Colonic mucosa (tissue), 4 donors: ENCODE measurements around the gene COL13A1. TPM values are rescaled to one million over a fixed set of nuclear protein-coding genes. Genes with fewer than 3 reads are reported as not detected.

Source experiments
- DNase-seq: peaks from one replicate; pipeline ENCODE4 v3.0.0-alpha.2; 2020
- H3K27ac ChIP-seq: fragments of 200-600 bp; one replicate; pipeline ENCODE4 v1.8.0; 2021
- H3K27me3 ChIP-seq: fragments of 200-600 bp; one replicate; pipeline ENCODE4 v1.8.0; 2021
- H3K36me3 ChIP-seq: fragments of 200-600 bp; one replicate; pipeline ENCODE4 v1.8.0; 2021
- H3K4me1 ChIP-seq: fragments of 200-600 bp; one replicate; pipeline ENCODE4 v1.8.0; 2021; ENCODE audit warnings: mild to moderate bottlenecking
- H3K4me3 ChIP-seq: fragments of 200-600 bp; one replicate; pipeline ENCODE4 v1.8.0; 2021
- H3K9ac ChIP-seq, 2 donors: one replicate each; pipeline ENCODE4 v1.7.0; 2013; ENCODE audit warnings: control low read depth in 2 of 2, low read depth in 2 of 2, low read length in 2 of 2
- H3K9me3 ChIP-seq: fragments of 200-600 bp; one replicate; pipeline ENCODE4 v1.8.0; 2021
- CTCF ChIP-seq: fragments of 200-600 bp; IDR thresholded peaks from one replicate; pipeline ENCODE4 v1.8.0; 2022; ENCODE audit warnings: antibody characterized with exemption, mild to moderate bottlenecking
- intact Hi-C: fragments of 100-400 bp; cut with DNase I; formaldehyde crosslinking; loops from one replicate; pipeline ENCODE4 v1.14.1; 2022
- total RNA-seq, 2 donors: library from RNA; stranded (reverse); fragmentation: NEBNext Ultra II Directional in 1 of 2; extraction: Animal tissue kit (Norgen Biotek cat#: 25700) in 1 of 2; gene quantifications; one replicate each; pipeline ENCODE4 v1.2.1, GENCODE V29; 2021
- donor health status: healthy.
- donor health status: DM: no; HTN: no; CAD: no.
- donor health status: DM: no; HTN: no; CAD: no.

Gene COL13A1
- total RNA-seq, 2 donors from 2014 or later = 1.0 to 1.1 TPM

GRCh38 chr10:69899727-69900595, 98.3 kb downstream of the COL13A1 start:
- Histone ChIP-seq H3K36me3 (no peaks in the 10 kb centered on the region), H3K4me1 (peaks cover 5% of the 10 kb centered on the region), H3K27ac (no peak overlapping the region), H3K9me3 (no peaks in the 10 kb centered on the region), H3K27me3 (no peaks in the 10 kb centered on the region), H3K4me3 (no peak overlapping the region), H3K9ac (peak overlapping the region in 1 of 2 donors; percentile 34)
- no peak for TF ChIP-seq CTCF
- intact Hi-C loops = no loop called here
- DNase-seq = no peak

- Histone ChIP-seq H3K27ac (no peak overlapping the region), H3K9ac (no peak overlapping the region)
- no peak for TF ChIP-seq CTCF
Observed at GRCh38 chr10:69901022-69901421, 99.3 kb downstream of the COL13A1 start.

GRCh38 chr10:69901628-69902505, 100.2 kb downstream of the COL13A1 start:
- intact Hi-C loops = no loop called here
- peaks cover 5% of the 10 kb centered on the region for H3K4me1 ChIP-seq
- DNase-seq = peak; percentile 65
- H3K36me3 ChIP-seq = no peaks in the 10 kb centered on the region
- H3K27me3 ChIP-seq = no peaks in the 10 kb centered on the region
- H3K9me3 ChIP-seq = no peaks in the 10 kb centered on the region
- no peak overlapping the region for H3K9ac ChIP-seq
- H3K27ac ChIP-seq = no peak overlapping the region
- peak; percentile 22 for TF ChIP-seq CTCF
- H3K4me3 ChIP-seq = no peak overlapping the region

More at GRCh38 chr10:69901022-69901421, 99.3 kb downstream of the COL13A1 start:
- Histone ChIP-seq H3K4me1 (peaks cover 5% of the 10 kb centered on the region), H3K4me3 (no peak overlapping the region), H3K27me3 (no peaks in the 10 kb centered on the region), H3K36me3 (no peaks in the 10 kb centered on the region), H3K9me3 (no peaks in the 10 kb centered on the region)
- intact Hi-C loops = no loop called here
- no peak for DNase-seq

- no peak overlapping the region for H3K27ac ChIP-seq
- H3K27me3 ChIP-seq = no peaks in the 10 kb centered on the region
- no peak for TF ChIP-seq CTCF
- no peaks in the 10 kb centered on the region for H3K9me3 ChIP-seq
- H3K4me3 ChIP-seq = no peak overlapping the region
- no peaks in the 10 kb centered on the region for H3K36me3 ChIP-seq
- no peak for DNase-seq
- intact Hi-C loops = no loop called here
- no peak overlapping the region for H3K9ac ChIP-seq
- peaks cover 5% of the 10 kb centered on the region for H3K4me1 ChIP-seq
Observed at GRCh38 chr10:69902835-69903535, 101.3 kb downstream of the COL13A1 start.

GRCh38 chr10:69904533-69904932, 102.8 kb downstream of the COL13A1 start:
- Histone ChIP-seq H3K9ac (no peak overlapping the region), H3K9me3 (no peaks in the 10 kb centered on the region), H3K27me3 (no peaks in the 10 kb centered on the region), H3K36me3 (no peaks in the 10 kb centered on the region), H3K4me3 (no peak overlapping the region), H3K27ac (no peak overlapping the region), H3K4me1 (no peaks in the 10 kb centered on the region)
- intact Hi-C loops = no loop called here
- no peak for TF ChIP-seq CTCF
- DNase-seq = no peak
